Peyer's patch (tissue), 4 donors: ENCODE data around the gene EYS. TPM values are rescaled to one million over a fixed set of nuclear protein-coding genes. Genes with fewer than 3 reads are reported as not detected.

ENCODE experiments used
- DNase-seq, 3 donors: peaks; one replicate each; pipeline ENCODE4 v3.0.0-alpha.2; 2017 to 2019
- H3K27ac ChIP-seq, 4 donors: fragments of 200-600 bp; sonication (generic); one replicate each; pipeline ENCODE4 v1.5.1; 2016 to 2019
- H3K27me3 ChIP-seq, 2 donors: fragments of 200-600 bp; sonication (generic); one replicate each; pipeline ENCODE4 v1.5.1; 2019
- H3K36me3 ChIP-seq, 3 donors: fragments of 200-600 bp; sonication (generic); one replicate each; pipeline ENCODE4 v1.5.1; 2016 to 2019
- H3K4me1 ChIP-seq, 4 donors: fragments of 200-600 bp; sonication (generic); one replicate each; pipeline ENCODE4 v1.5.1; 2016 to 2019
- H3K4me3 ChIP-seq, 4 donors: fragments of 200-600 bp; sonication (generic); 1 replicate in 3 of 4; 2 replicates in 1 of 4; pipeline ENCODE4 v1.5.1; 2016 to 2019; ENCODE audit warnings: mild to moderate bottlenecking in 1 of 4
- H3K9me3 ChIP-seq, 4 donors: fragments of 200-600 bp; sonication (generic); one replicate each; pipeline ENCODE4 v1.5.1; 2016 to 2019; ENCODE audit warnings: mild to moderate bottlenecking in 1 of 4
- CTCF ChIP-seq, 6 experiments: fragments of 450-650 bp in 4 of 6; fragments of 200-600 bp in 2 of 6; sonication (generic) in 1 of 6; IDR thresholded peaks; one replicate each; pipeline ENCODE4 v1.5.1; 2017 to 2019; ENCODE audit warnings: antibody characterized with exemption in 6 of 6, mild to moderate bottlenecking in 3 of 6, moderate library complexity in 1 of 6
- POLR2A ChIP-seq, 2 donors: fragments of 450-650 bp; IDR thresholded peaks; one replicate each; pipeline ENCODE4 v1.5.1; 2017; ENCODE audit warnings: antibody characterized with exemption in 2 of 2, mild to moderate bottlenecking in 2 of 2, moderate library complexity in 2 of 2
- total RNA-seq, 4 donors: library from RNA; depleted of rRNA; stranded (reverse); fragments of >200 nt; gene quantifications; one replicate each; pipeline ENCODE4 v1.1.0, GENCODE V29; 2016

Gene EYS
- total RNA-seq, 4 donors from 2014 or later: 0.13 to 1.5 (median 0.35) TPM; not detected in 1

- TF ChIP-seq CTCF (IDR thresholded peaks at IDR 0.05): no peak
- no peak for TF ChIP-seq POLR2A (IDR thresholded peaks at IDR 0.05)
- Histone ChIP-seq H3K27ac (no peak overlapping the region), H3K4me1 (no peaks in the 10 kb centered on the region), H3K27me3 (no peaks in the 10 kb centered on the region), H3K9me3 (no peaks in the 10 kb centered on the region), H3K36me3 (no peaks in the 10 kb centered on the region), H3K4me3 (no peak overlapping the region)
- no peak for DNase-seq
Observed at GRCh38 chr6:65416621-65417020, 290.4 kb downstream of the EYS start.

GRCh38 chr6:65410309-65410708 lies 296.7 kb downstream of the EYS start:
- Histone ChIP-seq H3K27me3 (no peaks in the 10 kb centered on the region), H3K27ac (no peak overlapping the region), H3K36me3 (no peaks in the 10 kb centered on the region), H3K9me3 (no peaks in the 10 kb centered on the region), H3K4me1 (no peaks in the 10 kb centered on the region), H3K4me3 (no peak overlapping the region)
- TF ChIP-seq CTCF (IDR thresholded peaks at IDR 0.05) (no peak), POLR2A (IDR thresholded peaks at IDR 0.05) (no peak)
- DNase-seq: no peak

GRCh38 chr6:65402564-65402963 lies 304.5 kb downstream of the EYS start:
- Histone ChIP-seq H3K4me3 (no peak overlapping the region), H3K27ac (no peak overlapping the region), H3K9me3 (no peaks in the 10 kb centered on the region), H3K27me3 (no peaks in the 10 kb centered on the region), H3K36me3 (no peaks in the 10 kb centered on the region), H3K4me1 (no peaks in the 10 kb centered on the region)
- DNase-seq: no peak
- TF ChIP-seq CTCF (IDR thresholded peaks at IDR 0.05) (no peak), POLR2A (IDR thresholded peaks at IDR 0.05) (no peak)

GRCh38 chr6:65399355-65400084 lies 307.5 kb downstream of the EYS start:
- no peak for DNase-seq
- TF ChIP-seq CTCF (IDR thresholded peaks at IDR 0.05) (no peak), POLR2A (IDR thresholded peaks at IDR 0.05) (no peak)
- H3K4me3 ChIP-seq: no peak overlapping the region
- H3K9me3 ChIP-seq: no peaks in the 10 kb centered on the region
- H3K36me3 ChIP-seq: no peaks in the 10 kb centered on the region
- H3K27ac ChIP-seq: no peak overlapping the region
- H3K4me1 ChIP-seq: no peaks in the 10 kb centered on the region
- no peaks in the 10 kb centered on the region for H3K27me3 ChIP-seq

- no peak for TF ChIP-seq CTCF (IDR thresholded peaks at IDR 0.05)
- TF ChIP-seq POLR2A (IDR thresholded peaks at IDR 0.05): no peak
- H3K36me3 ChIP-seq: no peaks in the 10 kb centered on the region
- no peak for DNase-seq
Observed at GRCh38 chr6:65398851-65399250, 308.2 kb downstream of the EYS start.

More at GRCh38 chr6:65398851-65399250, 308.2 kb downstream of the EYS start:
- H3K4me1 ChIP-seq: no peaks in the 10 kb centered on the region
- no peak overlapping the region for H3K27ac ChIP-seq
- H3K27me3 ChIP-seq: no peaks in the 10 kb centered on the region
- H3K9me3 ChIP-seq: no peaks in the 10 kb centered on the region
- H3K4me3 ChIP-seq: no peak overlapping the region
